Chondrocyte (in vitro differentiated cells): ENCODE data around the gene TMEM63C. TPM values are rescaled to one million over a fixed set of nuclear protein-coding genes. Genes with fewer than 3 reads are reported as not detected.
"Not testable (repeated sequence)": the region's sequence is repeated elsewhere in the genome, so short reads cannot be mapped to it uniquely, and the experiment has no call there.

Experiments
- DNase-seq: peaks from one replicate; pipeline ENCODE4 v3.0.0; 2021; ENCODE audit warnings: mixed read lengths, low spot score
- H3K27ac Mint-ChIP-seq: one replicate; pipeline ENCODE4 v1.8.0; 2021; ENCODE audit warnings: mild to moderate bottlenecking, moderate library complexity, mixed read lengths; ENCODE audit not compliant: unreplicated experiment
- H3K27me3 Mint-ChIP-seq: 2 replicates; pipeline ENCODE4 v1.8.0; 2021; ENCODE audit warnings: low read depth, mixed read lengths
- H3K36me3 Mint-ChIP-seq: 2 replicates; pipeline ENCODE4 v1.8.0; 2021; ENCODE audit warnings: low read depth, mixed read lengths
- H3K4me1 Mint-ChIP-seq: 2 replicates; pipeline ENCODE4 v1.8.0; 2021; ENCODE audit warnings: low read depth, mild to moderate bottlenecking, mixed read lengths
- H3K4me3 Mint-ChIP-seq: one replicate; pipeline ENCODE4 v1.8.0; 2021; ENCODE audit warnings: mild to moderate bottlenecking, moderate library complexity, mixed read lengths; ENCODE audit not compliant: unreplicated experiment
- H3K9me3 Mint-ChIP-seq: 2 replicates; pipeline ENCODE4 v1.8.0; 2021; ENCODE audit warnings: low read depth, mixed read lengths
- total RNA-seq: library from RNA; stranded (reverse); gene quantifications from 3 replicates; pipeline ENCODE4 v1.2.1, GENCODE V29; 2021
- TF ChIP-seq, protein P1 (sequence below): fragments of 200-600 bp; sonication (generic); IDR thresholded peaks from 2 replicates; pipeline ENCODE4 v1.5.0; 2021; ENCODE audit warnings: antibody characterized with exemption, mild to moderate bottlenecking, moderate library complexity

The TMEM63C gene
- total RNA-seq, 1 donor from 2014 or later: 10.3 TPM

DNA sequence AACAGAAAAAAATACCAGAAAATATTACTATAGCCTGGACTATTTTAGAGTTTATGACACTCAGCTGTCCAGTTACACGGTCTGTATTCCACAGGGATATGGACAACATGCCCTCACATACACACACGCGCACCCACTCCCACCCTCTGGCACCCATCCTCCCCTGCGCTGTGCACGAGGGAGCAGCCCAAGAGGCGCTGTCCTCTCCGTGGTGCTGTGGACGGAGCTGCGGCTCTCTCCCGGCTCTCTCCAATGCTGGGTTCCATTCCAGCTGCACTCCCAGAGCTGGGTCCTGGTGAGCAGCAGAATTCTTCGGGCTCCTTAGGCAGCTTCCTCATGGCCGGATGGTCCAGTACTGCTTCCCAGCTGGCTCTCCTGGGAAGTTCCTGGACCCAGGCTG lies 95.4 kb downstream of the TMEM63C start:
- H3K27ac Mint-ChIP-seq: no peak overlapping the region
- H3K36me3 Mint-ChIP-seq: peaks cover 18% of the 10 kb centered on the region
- H3K4me3 Mint-ChIP-seq: no peak overlapping the region
- no peaks in the 10 kb centered on the region for H3K9me3 Mint-ChIP-seq
- H3K27me3 Mint-ChIP-seq: peaks cover 9% of the 10 kb centered on the region
- H3K4me1 Mint-ChIP-seq: no peaks in the 10 kb centered on the region
- TF ChIP-seq, protein P1, sequence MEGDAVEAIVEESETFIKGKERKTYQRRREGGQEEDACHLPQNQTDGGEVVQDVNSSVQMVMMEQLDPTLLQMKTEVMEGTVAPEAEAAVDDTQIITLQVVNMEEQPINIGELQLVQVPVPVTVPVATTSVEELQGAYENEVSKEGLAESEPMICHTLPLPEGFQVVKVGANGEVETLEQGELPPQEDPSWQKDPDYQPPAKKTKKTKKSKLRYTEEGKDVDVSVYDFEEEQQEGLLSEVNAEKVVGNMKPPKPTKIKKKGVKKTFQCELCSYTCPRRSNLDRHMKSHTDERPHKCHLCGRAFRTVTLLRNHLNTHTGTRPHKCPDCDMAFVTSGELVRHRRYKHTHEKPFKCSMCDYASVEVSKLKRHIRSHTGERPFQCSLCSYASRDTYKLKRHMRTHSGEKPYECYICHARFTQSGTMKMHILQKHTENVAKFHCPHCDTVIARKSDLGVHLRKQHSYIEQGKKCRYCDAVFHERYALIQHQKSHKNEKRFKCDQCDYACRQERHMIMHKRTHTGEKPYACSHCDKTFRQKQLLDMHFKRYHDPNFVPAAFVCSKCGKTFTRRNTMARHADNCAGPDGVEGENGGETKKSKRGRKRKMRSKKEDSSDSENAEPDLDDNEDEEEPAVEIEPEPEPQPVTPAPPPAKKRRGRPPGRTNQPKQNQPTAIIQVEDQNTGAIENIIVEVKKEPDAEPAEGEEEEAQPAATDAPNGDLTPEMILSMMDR: no peak
- DNase-seq: no peak

DNA sequence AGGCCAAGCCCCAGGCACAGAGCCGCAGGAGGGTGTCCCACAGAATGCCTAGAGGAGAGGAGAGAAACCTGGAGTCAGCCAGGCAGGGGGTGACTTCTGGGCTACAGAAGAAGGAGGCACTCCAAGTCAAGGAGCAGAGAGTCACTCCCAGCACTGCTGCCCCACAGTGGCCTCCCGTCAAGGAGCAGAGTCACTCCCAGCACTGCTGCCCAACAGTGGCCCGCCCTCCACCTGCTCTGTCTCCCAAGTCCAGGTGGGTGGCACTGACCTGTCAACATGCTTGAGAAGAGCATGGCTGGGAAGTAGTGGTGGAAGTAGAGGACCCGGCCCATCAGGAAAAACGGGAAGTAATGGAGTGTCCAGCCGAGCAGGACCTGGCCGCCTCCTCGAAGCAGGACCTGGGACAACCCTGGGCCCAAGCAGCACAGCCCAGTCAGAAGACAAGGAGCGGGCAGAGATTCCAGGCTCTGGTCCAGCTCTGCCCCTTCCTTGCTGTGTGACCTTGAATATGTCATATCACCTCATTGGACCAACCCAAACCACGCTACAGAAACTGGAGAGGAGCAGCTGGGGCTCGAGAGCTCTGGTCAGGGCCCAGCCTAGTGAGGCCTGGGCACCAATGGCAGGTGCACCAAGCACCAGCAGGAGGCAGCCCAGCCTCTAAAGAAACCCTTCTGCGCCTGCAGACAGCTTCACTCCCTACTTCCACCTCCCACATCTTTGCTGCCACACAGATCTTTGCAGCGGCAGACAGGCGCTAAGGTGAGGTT lies 97.0 kb downstream of the TMEM63C start:
- DNase-seq: peak; percentile 79
- no peak overlapping the region for H3K4me3 Mint-ChIP-seq
- peaks cover 18% of the 10 kb centered on the region for H3K36me3 Mint-ChIP-seq
- TF ChIP-seq, protein P1: no peak
- H3K27me3 Mint-ChIP-seq: no peaks in the 10 kb centered on the region
- no peak overlapping the region for H3K27ac Mint-ChIP-seq
- H3K9me3 Mint-ChIP-seq: no peaks in the 10 kb centered on the region
- H3K4me1 Mint-ChIP-seq: no peaks in the 10 kb centered on the region

DNA sequence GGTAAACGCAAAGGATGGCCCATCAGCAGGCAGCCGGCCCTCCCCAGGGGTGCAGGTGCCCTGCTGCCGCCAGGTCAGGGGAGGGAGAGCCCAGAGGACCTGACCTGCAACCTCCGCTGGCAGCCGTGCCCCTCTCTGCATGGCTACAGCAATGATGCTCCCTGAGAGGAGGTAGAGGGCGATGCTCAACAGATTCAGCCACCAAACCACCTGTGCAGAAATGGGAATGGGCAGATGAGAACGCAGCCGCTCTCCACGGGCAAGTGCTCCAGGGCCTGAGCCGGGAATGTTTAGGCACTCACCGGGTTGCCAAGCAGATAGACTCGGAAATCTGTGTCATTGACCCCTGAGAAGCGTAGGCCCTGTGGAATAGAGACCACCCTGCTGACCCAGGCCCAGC lies 98.1 kb downstream of the TMEM63C start:
- TF ChIP-seq, protein P1: no peak
- no peaks in the 10 kb centered on the region for H3K9me3 Mint-ChIP-seq
- DNase-seq: peak; percentile 54
- H3K27me3 Mint-ChIP-seq: no peaks in the 10 kb centered on the region
- H3K27ac Mint-ChIP-seq: no peak overlapping the region
- no peak overlapping the region for H3K4me3 Mint-ChIP-seq
- peaks cover 24% of the 10 kb centered on the region for H3K36me3 Mint-ChIP-seq
- no peaks in the 10 kb centered on the region for H3K4me1 Mint-ChIP-seq

DNA sequence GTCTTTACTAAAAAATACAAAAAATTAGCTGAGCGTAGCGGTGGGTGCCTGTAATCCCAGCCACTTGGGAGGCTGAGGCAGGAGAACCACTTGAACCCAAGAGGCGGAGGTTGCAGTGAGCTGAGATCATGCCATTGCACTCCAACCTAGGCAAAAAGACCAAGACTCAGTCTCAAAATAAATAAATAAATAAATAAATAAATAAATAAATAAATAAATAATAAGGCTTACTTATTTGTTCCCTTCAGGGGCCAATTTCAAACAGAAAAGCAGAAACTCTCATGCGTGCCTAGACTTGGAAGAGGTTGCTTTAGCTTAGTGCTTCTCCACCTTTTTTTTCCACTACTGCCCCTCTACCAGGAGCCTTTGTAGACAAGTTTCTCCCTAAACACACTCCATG lies 99.3 kb downstream of the TMEM63C start:
- not testable (repeated sequence) for DNase-seq, H3K27ac Mint-ChIP-seq
- H3K36me3 Mint-ChIP-seq: peaks cover 34% of the 10 kb centered on the region

DNA sequence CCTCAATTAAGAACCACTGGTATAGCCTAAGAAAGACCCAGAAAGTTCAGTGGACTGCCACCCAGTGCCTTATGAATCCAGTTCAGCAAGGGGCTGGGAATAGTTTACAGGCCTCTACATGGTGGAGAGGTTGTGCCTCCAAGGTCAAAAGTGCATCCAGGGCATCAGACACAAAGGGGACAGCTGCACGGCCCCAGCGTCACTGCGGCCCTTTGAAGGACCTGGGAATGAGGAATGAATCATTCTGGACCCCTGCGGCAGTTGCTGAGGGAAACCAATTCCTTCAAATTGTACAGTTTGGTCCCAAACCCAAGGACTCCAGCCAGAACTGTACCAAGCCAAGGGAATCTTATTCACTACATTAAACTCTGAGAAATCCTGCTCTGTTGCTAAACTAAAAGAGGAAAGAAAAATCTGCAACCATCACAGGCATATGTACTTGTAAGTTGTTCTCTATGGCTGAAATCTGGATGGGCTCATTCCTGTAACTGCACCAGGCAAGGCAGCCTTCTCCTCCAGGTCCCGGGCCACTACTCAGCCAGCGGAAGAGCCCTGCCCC lies 100.3 kb downstream of the TMEM63C start:
- Mint-ChIP-seq H3K4me3 (no peak overlapping the region), H3K4me1 (no peaks in the 10 kb centered on the region), H3K27ac (no peak overlapping the region), H3K27me3 (no peaks in the 10 kb centered on the region), H3K9me3 (no peaks in the 10 kb centered on the region), H3K36me3 (peaks cover 43% of the 10 kb centered on the region)
- DNase-seq: no peak
- TF ChIP-seq, protein P1: no peak

More for the DNA sequence above, 99.3 kb downstream of the TMEM63C start:
- H3K4me1 Mint-ChIP-seq, H3K9me3 Mint-ChIP-seq, H3K27me3 Mint-ChIP-seq, H3K4me3 Mint-ChIP-seq: not testable (repeated sequence)

DNA sequence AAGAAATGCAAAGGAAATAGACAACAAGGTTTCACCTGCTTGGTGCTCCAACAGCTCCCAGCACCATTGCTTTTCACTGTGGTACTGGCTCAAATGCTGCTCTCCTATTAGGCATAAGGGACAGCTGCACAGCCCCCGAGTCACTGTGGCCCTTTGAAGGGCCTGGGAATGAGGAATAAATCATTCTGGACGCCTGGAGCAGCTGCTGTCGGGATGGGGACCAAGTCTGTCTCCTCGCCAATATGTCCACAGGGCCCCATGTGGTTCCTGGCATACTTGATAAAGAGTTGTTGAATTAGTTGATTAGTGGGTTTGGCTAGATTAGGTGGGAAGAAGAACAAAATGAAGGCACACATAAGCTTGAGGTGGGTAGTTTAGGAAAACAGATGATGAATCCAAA lies 102.5 kb downstream of the TMEM63C start:
- no peak for DNase-seq
- H3K4me1 Mint-ChIP-seq: no peaks in the 10 kb centered on the region
- H3K27ac Mint-ChIP-seq: no peak overlapping the region
- no peaks in the 10 kb centered on the region for H3K9me3 Mint-ChIP-seq
- TF ChIP-seq, protein P1: no peak
- H3K27me3 Mint-ChIP-seq: no peaks in the 10 kb centered on the region
- no peak overlapping the region for H3K4me3 Mint-ChIP-seq
- peaks cover 45% of the 10 kb centered on the region for H3K36me3 Mint-ChIP-seq
